ENCODE measurements around the gene EIF4G1. TPM values are rescaled to one million over a fixed set of nuclear protein-coding genes. Genes with fewer than 3 reads are reported as not detected.

EIF4G1 gene
- total and polyA plus RNA-seq, 7 donors = 62.9 to 249 (median 168) TPM

DNA sequence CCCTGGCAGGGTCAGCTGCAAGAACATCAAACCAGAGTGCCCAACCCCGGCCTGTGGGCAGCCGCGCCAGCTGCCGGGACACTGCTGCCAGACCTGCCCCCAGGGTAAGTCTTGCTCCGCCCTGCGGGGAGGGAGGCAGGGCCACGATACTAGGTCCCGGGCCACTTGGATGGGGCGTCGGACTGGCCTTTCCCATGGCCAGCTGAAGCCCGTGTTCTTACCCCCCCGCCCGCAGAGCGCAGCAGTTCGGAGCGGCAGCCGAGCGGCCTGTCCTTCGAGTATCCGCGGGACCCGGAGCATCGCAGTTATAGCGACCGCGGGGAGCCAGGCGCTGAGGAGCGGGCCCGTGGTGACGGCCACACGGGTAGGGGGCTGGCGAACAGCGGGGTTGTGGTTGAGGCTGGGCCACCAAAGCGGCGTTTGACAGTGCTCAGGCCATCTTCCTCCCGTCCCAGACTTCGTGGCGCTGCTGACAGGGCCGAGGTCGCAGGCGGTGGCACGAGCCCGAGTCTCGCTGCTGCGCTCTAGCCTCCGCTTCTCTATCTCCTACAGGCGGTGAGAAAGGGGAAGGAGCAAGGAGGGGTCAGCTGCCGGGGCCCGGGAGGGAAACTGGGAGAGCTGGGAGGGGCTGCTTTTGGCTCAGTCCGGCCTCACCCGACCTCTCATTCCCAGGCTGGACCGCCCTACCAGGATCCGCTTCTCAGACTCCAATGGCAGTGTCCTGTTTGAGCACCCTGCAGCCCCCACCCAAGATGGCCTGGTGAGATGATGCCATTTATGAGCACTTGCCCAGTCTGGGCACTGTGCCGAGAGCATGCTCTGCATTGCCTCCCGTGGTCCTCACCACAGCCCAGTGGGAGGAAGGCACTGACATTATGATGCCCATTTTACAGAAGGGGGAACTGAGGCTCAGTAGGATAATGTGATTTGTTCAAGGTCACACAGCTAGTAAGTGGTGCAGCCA, 67.1 kb downstream of the EIF4G1 start:
- intact Hi-C loops (cut with DNase I) = no loop called here
- no peaks in the 10 kb centered on the region for H3K36me3 ChIP-seq
- peaks cover 0 to 23% (median 19%) of the 10 kb centered on the region in 4 donors for H3K4me1 ChIP-seq
- H3K4me3 ChIP-seq = peak overlapping the region in 3 of 4 donors; percentile 52 to 58 (median 57)
- peak; percentile 67 for DNase-seq
- TF ChIP-seq POLR2A (IDR thresholded peaks at IDR 0.05) (no peak), EP300 (IDR thresholded peaks at IDR 0.05) (no peak), POLR2AphosphoS5 (IDR thresholded peaks at IDR 0.05) (no peak)
- TF ChIP-seq, protein P1, sequence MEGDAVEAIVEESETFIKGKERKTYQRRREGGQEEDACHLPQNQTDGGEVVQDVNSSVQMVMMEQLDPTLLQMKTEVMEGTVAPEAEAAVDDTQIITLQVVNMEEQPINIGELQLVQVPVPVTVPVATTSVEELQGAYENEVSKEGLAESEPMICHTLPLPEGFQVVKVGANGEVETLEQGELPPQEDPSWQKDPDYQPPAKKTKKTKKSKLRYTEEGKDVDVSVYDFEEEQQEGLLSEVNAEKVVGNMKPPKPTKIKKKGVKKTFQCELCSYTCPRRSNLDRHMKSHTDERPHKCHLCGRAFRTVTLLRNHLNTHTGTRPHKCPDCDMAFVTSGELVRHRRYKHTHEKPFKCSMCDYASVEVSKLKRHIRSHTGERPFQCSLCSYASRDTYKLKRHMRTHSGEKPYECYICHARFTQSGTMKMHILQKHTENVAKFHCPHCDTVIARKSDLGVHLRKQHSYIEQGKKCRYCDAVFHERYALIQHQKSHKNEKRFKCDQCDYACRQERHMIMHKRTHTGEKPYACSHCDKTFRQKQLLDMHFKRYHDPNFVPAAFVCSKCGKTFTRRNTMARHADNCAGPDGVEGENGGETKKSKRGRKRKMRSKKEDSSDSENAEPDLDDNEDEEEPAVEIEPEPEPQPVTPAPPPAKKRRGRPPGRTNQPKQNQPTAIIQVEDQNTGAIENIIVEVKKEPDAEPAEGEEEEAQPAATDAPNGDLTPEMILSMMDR (IDR thresholded peaks at IDR 0.05) = no peak
- 6 to 11% methylated on average over 55 of the region's 55 CpGs for WGBS, 2 donors
- H3K27ac ChIP-seq = peak overlapping the region in 3 of 4 donors; percentile 10 to 52 (median 22)
- peaks cover 7 to 42% (median 30%) of the 10 kb centered on the region in 3 donors for H3K27me3 ChIP-seq
- H3K9me3 ChIP-seq = no peaks in the 10 kb centered on the region

DNA sequence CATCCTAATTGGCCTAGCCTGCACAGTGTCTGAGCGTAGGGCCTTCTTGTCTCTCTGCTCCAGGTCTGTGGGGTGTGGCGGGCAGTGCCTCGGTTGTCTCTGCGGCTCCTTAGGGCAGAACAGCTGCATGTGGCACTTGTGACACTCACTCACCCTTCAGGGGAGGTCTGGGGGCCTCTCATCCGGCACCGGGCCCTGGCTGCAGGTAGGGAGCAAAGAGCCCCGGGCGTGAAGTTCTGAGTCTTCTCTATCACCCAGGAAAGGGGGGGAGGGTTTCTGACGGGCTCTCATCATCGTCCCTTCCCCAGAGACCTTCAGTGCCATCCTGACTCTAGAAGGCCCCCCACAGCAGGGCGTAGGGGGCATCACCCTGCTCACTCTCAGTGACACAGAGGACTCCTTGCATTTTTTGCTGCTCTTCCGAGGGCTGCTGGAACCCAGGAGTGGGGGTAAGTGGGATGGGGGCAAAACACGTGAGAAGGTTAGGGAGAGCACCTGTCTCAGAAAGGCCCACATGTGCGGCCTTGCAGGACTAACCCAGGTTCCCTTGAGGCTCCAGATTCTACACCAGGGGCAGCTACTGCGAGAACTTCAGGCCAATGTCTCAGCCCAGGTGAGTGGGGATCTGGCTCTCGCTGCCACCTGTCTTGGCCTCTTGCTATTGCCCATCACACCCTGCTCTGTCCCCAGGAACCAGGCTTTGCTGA, 68.1 kb downstream of the EIF4G1 start:
- peaks cover 7 to 41% (median 27%) of the 10 kb centered on the region in 3 donors for H3K27me3 ChIP-seq
- peaks cover 0 to 23% (median 19%) of the 10 kb centered on the region in 4 donors for H3K4me1 ChIP-seq
- H3K36me3 ChIP-seq = no peaks in the 10 kb centered on the region
- DNase-seq = no peak
- TF ChIP-seq, protein P1 (IDR thresholded peaks at IDR 0.05) = no peak
- TF ChIP-seq EP300 (IDR thresholded peaks at IDR 0.05) (no peak), POLR2AphosphoS5 (IDR thresholded peaks at IDR 0.05) (no peak), POLR2A (IDR thresholded peaks at IDR 0.05) (no peak)
- H3K9me3 ChIP-seq = no peaks in the 10 kb centered on the region
- H3K4me3 ChIP-seq = no peak overlapping the region
- no peak overlapping the region for H3K27ac ChIP-seq
- 83 to 87% methylated on average over 16 of the region's 16 CpGs for WGBS, 2 donors
- intact Hi-C loops (cut with DNase I) = no loop called here

DNA sequence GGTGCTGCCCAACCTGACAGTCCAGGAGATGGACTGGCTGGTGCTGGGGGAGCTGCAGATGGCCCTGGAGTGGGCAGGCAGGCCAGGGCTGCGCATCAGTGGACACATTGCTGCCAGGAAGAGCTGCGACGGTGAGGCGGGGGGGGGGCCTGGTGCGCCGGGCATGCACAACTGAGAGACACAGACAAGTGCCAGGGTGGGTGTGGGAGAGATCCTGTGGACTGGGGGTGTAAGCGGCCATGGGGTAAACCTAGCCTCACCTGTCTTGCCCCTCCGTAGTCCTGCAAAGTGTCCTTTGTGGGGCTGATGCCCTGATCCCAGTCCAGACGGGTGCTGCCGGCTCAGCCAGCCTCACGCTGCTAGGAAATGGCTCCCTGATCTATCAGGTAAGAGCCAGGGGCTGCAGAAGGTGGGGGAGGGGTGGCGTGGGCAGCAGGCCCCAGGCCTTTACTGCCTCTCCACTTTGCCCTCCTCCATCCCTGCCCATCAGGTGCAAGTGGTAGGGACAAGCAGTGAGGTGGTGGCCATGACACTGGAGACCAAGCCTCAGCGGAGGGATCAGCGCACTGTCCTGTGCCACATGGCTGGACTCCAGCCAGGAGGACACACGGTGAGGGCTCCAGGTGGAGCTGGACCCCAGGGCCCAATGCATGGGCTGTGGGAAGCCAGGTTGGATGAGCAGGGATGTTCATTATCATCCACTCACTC, 68.8 kb downstream of the EIF4G1 start:
- H3K27me3 ChIP-seq = peaks cover 4 to 35% (median 26%) of the 10 kb centered on the region in 3 donors
- WGBS, 2 donors = 86 to 90% methylated on average over 15 of the region's 15 CpGs
- TF ChIP-seq POLR2AphosphoS5 (IDR thresholded peaks at IDR 0.05) (no peak), EP300 (IDR thresholded peaks at IDR 0.05) (no peak), POLR2A (IDR thresholded peaks at IDR 0.05) (no peak)
- TF ChIP-seq, protein P1 (IDR thresholded peaks at IDR 0.05) = no peak

DNA sequence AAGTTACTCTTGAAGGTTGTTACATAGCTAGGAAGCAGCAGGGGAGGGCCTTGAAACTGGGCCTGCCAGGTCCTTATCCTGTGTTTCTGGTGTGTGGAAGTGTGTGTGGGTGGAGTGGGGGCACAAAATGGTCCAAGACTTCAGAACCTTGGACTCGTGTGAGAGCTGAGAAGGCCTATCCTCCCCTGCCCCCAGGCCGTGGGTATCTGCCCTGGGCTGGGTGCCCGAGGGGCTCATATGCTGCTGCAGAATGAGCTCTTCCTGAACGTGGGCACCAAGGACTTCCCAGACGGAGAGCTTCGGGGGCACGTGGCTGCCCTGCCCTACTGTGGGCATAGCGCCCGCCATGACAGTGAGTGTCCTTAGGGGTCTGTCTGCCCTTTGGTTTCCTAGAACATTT, 69.9 kb downstream of the EIF4G1 start:
- intact Hi-C loops (cut with DNase I) = no loop called here
- TF ChIP-seq, protein P1 (IDR thresholded peaks at IDR 0.05) = no peak
- TF ChIP-seq POLR2AphosphoS5 (IDR thresholded peaks at IDR 0.05) (no peak), EP300 (IDR thresholded peaks at IDR 0.05) (no peak), POLR2A (IDR thresholded peaks at IDR 0.05) (no peak)
- Histone ChIP-seq H3K27me3 (peaks cover 4 to 24% (median 24%) of the 10 kb centered on the region in 3 donors), H3K4me3 (no peak overlapping the region), H3K27ac (no peak overlapping the region), H3K36me3 (no peaks in the 10 kb centered on the region), H3K9me3 (no peaks in the 10 kb centered on the region), H3K4me1 (peaks cover 0 to 20% (median 17%) of the 10 kb centered on the region in 4 donors)
- no peak for DNase-seq
- WGBS, 2 donors = 86% methylated on average over 9 of the region's 9 CpGs

More for the DNA sequence above, 68.8 kb downstream of the EIF4G1 start:
- Histone ChIP-seq H3K27ac (no peak overlapping the region), H3K9me3 (no peaks in the 10 kb centered on the region), H3K36me3 (no peaks in the 10 kb centered on the region), H3K4me1 (peaks cover 0 to 23% (median 19%) of the 10 kb centered on the region in 4 donors), H3K4me3 (no peak overlapping the region)
- no peak for DNase-seq
- intact Hi-C loops (cut with DNase I) = no loop called here

Measured in sigmoid colon (tissue), 7 donors.